ENCODE data around the gene MPPED1.
A peak's percentile ranks its signal among the peaks of the same experiment; 100 is the strongest.

MPPED1 gene

DNA sequence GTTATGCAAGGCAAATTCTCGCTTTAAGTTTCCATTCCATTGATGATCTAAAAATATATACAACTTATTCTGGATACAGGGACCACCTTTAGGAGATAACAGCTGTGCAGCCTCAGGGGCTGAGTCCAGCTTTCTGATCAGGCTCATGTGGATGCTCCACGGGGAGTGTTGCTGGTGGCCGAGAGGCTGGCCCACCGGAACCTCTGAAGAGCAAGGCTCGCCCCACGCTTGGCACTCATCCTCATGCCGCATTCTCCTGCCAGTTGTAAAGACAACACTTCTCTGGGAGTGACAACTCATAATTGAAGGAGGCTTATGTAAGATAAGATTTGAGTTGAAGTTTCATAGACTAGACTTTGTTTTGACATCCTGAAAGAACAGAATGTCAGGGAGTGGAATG lies 123.5 kb downstream of the MPPED1 start:
- H3K27me3 ChIP-seq (ENCODE audit: insufficient read depth, low read length, poor library complexity): peaks cover 7% of the 10 kb centered on the region
- ATAC-seq (ENCODE audit: insufficient read depth, low read depth) (no peak), DNase-seq (no peak)
- no peaks in the 10 kb centered on the region for H3K36me3 ChIP-seq (ENCODE audit: insufficient read depth, low read length)
- no peak overlapping the region for H3K9ac ChIP-seq (ENCODE audit: low read depth, low read length)
- no peak for TF ChIP-seq EZH2 (IDR thresholded peaks at IDR 0.05; ENCODE audit: borderline replicate concordance, low read depth, low read length, severe bottlenecking)
- TF ChIP-seq, protein P1, sequence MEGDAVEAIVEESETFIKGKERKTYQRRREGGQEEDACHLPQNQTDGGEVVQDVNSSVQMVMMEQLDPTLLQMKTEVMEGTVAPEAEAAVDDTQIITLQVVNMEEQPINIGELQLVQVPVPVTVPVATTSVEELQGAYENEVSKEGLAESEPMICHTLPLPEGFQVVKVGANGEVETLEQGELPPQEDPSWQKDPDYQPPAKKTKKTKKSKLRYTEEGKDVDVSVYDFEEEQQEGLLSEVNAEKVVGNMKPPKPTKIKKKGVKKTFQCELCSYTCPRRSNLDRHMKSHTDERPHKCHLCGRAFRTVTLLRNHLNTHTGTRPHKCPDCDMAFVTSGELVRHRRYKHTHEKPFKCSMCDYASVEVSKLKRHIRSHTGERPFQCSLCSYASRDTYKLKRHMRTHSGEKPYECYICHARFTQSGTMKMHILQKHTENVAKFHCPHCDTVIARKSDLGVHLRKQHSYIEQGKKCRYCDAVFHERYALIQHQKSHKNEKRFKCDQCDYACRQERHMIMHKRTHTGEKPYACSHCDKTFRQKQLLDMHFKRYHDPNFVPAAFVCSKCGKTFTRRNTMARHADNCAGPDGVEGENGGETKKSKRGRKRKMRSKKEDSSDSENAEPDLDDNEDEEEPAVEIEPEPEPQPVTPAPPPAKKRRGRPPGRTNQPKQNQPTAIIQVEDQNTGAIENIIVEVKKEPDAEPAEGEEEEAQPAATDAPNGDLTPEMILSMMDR (IDR thresholded peaks at IDR 0.05; ENCODE audit: borderline replicate concordance, extremely low read depth, low read length, poor library complexity, severe bottlenecking): no peak
- H3K27ac ChIP-seq (ENCODE audit: low read length): no peak overlapping the region
- no peaks in the 10 kb centered on the region for H3K9me3 ChIP-seq (ENCODE audit: insufficient read depth, low read length, severe bottlenecking)
- no peak overlapping the region for H2AFZ ChIP-seq (ENCODE audit: low read depth, low read length)
- H3K4me3 ChIP-seq (ENCODE audit: low read depth in 1 of 2, low read length in 2 of 2): no peak overlapping the region
- H4K20me1 ChIP-seq (ENCODE audit: insufficient read depth, low read length): no peaks in the 10 kb centered on the region; the same call in 1 of the 2 replicates
- H3K4me2 ChIP-seq (ENCODE audit: insufficient read depth, low read length): no peak overlapping the region
- no peaks in the 10 kb centered on the region for H3K4me1 ChIP-seq (ENCODE audit: insufficient read depth, low read length)
- no peaks in the 10 kb centered on the region for H3K79me2 ChIP-seq (ENCODE audit: insufficient read depth, low read length)

DNA sequence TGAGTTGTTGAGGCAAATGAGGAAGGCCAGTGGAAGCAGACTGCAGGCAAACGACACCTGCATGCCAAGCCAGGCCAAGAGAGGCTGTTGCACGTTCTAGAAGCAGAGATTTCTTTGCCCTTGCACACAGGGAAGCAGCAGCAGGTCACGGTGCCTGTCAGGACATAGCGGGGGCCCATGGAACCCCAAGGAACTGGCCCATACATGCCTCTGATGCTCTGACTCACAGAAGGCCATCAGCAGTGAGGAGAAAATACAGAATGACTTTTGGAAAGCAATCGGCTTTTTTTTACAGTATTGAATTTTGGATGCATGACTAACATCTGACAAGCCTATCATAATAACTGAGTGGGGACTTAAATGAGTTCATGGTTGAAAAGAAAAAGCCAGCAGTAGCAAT lies 123.9 kb downstream of the MPPED1 start:
- Histone ChIP-seq H3K4me2 (ENCODE audit: insufficient read depth, low read length) (no peak overlapping the region), H3K27me3 (ENCODE audit: insufficient read depth, low read length, poor library complexity) (peaks cover 7% of the 10 kb centered on the region), H3K36me3 (ENCODE audit: insufficient read depth, low read length) (no peaks in the 10 kb centered on the region), H3K79me2 (ENCODE audit: insufficient read depth, low read length) (no peaks in the 10 kb centered on the region), H3K4me1 (ENCODE audit: insufficient read depth, low read length) (no peaks in the 10 kb centered on the region), H2AFZ (ENCODE audit: low read depth, low read length) (no peak overlapping the region), H4K20me1 (ENCODE audit: insufficient read depth, low read length) (no peaks in the 10 kb centered on the region; the same call in 1 of the 2 replicates), H3K4me3 (ENCODE audit: low read depth in 1 of 2, low read length in 2 of 2) (no peak overlapping the region), H3K9me3 (ENCODE audit: insufficient read depth, low read length, severe bottlenecking) (no peaks in the 10 kb centered on the region), H3K9ac (ENCODE audit: low read depth, low read length) (no peak overlapping the region), H3K27ac (ENCODE audit: low read length) (no peak overlapping the region)
- TF ChIP-seq EZH2 (IDR thresholded peaks at IDR 0.05; ENCODE audit: borderline replicate concordance, low read depth, low read length, severe bottlenecking): no peak
- TF ChIP-seq, protein P1 (IDR thresholded peaks at IDR 0.05; ENCODE audit: borderline replicate concordance, extremely low read depth, low read length, poor library complexity, severe bottlenecking): no peak
- ATAC-seq (ENCODE audit: insufficient read depth, low read depth): no peak
- DNase-seq: no peak

DNA sequence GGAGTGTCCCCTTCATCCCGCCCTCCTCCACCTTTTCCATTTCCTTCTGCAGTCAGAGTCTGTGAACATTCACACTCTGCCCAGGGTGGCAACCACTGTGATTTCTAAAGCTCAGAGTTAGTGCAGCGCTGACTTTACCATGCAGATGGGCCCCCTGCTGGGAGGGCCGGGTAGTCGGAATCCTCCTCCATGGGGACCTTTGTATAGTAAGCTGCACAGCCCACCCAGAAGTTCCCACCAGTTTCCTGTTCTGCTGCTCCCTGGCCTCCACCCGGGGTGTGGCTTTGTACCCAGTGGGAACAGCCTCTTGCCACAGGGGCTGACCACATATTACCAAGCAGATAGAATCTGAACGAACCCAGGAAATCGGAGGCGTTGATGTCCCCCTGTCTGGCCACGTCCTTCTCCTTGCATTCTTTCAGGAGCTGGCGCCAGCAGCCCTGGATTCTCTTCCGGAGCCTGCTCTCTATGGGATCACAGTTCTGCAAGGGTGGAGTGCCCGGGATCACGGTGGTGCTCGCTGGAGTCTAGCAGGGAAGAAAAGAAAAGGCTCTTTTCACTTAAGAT lies 125.3 kb downstream of the MPPED1 start:
- ATAC-seq (ENCODE audit: insufficient read depth, low read depth) (peak; percentile 37; the same call in 1 of the 3 replicates), DNase-seq (peak; percentile 23)
- H3K27me3 ChIP-seq (ENCODE audit: insufficient read depth, low read length, poor library complexity): peaks cover 7% of the 10 kb centered on the region

More for the DNA sequence above, 125.3 kb downstream of the MPPED1 start:
- Histone ChIP-seq H3K9ac (ENCODE audit: low read depth, low read length) (no peak overlapping the region), H3K4me1 (ENCODE audit: insufficient read depth, low read length) (no peaks in the 10 kb centered on the region), H3K4me3 (ENCODE audit: low read depth in 1 of 2, low read length in 2 of 2) (no peak overlapping the region), H3K9me3 (ENCODE audit: insufficient read depth, low read length, severe bottlenecking) (no peaks in the 10 kb centered on the region), H3K36me3 (ENCODE audit: insufficient read depth, low read length) (no peaks in the 10 kb centered on the region), H4K20me1 (ENCODE audit: insufficient read depth, low read length) (no peaks in the 10 kb centered on the region; the same call in 1 of the 2 replicates), H3K27ac (ENCODE audit: low read length) (no peak overlapping the region), H3K4me2 (ENCODE audit: insufficient read depth, low read length) (no peak overlapping the region), H2AFZ (ENCODE audit: low read depth, low read length) (no peak overlapping the region), H3K79me2 (ENCODE audit: insufficient read depth, low read length) (no peaks in the 10 kb centered on the region)
- TF ChIP-seq, protein P1 (IDR thresholded peaks at IDR 0.05; ENCODE audit: borderline replicate concordance, extremely low read depth, low read length, poor library complexity, severe bottlenecking): peak; percentile 57
- TF ChIP-seq EZH2 (IDR thresholded peaks at IDR 0.05; ENCODE audit: borderline replicate concordance, low read depth, low read length, severe bottlenecking): no peak
